Suprapubic skin (tissue), 4 donors: ENCODE data around the gene STARD9.
"Not testable (repeated sequence)": the region's sequence is repeated elsewhere in the genome, so short reads cannot be mapped to it uniquely, and the experiment has no call there.

ENCODE experiments used
- CTCF ChIP-seq, 2 donors: fragments of 200-600 bp in 1 of 2; fragments of 450-650 bp in 1 of 2; sonication (generic) in 1 of 2; IDR thresholded peaks; one replicate each; pipeline ENCODE4 v1.5.1; 2016 to 2019; ENCODE audit warnings: antibody characterized with exemption in 2 of 2, mild to moderate bottlenecking in 1 of 2, moderate library complexity in 1 of 2
- EP300 ChIP-seq: sonication (generic); formaldehyde crosslinking; IDR thresholded peaks from one replicate; pipeline ENCODE4 v1.6.1; 2017; ENCODE audit warnings: antibody characterized with exemption
- POLR2A ChIP-seq, 2 donors: fragments of 450-650 bp; IDR thresholded peaks; one replicate each; pipeline ENCODE4 v1.6.1; 2017; ENCODE audit warnings: antibody characterized with exemption in 2 of 2, mild to moderate bottlenecking in 2 of 2, moderate library complexity in 2 of 2
- POLR2AphosphoS5 ChIP-seq, 3 donors: sonication (generic); formaldehyde crosslinking; IDR thresholded peaks; one replicate each; pipeline ENCODE4 v1.6.1; 2017; ENCODE audit warnings: antibody characterized with exemption in 3 of 3

GRCh38 chr15:42556550-42557207 lies 18.7 kb upstream of the STARD9 start:
- TF ChIP-seq CTCF (IDR thresholded peaks at IDR 0.05); EP300; POLR2A (IDR thresholded peaks at IDR 0.05); POLR2AphosphoS5 (IDR thresholded peaks at IDR 0.05): not testable (repeated sequence)
